Measurements from ENCODE around the gene LGALS4. TPM values are rescaled to one million over a fixed set of nuclear protein-coding genes. Genes with fewer than 3 reads are reported as not detected.

LGALS4 gene
- total and polyA plus RNA-seq, 9 of the 15 experiments (the other 6 are each of a cell fraction or from before 2014, with no cell fraction given) = 0.08 to 1.1 (median 0.30) TPM; not detected in 3

DNA sequence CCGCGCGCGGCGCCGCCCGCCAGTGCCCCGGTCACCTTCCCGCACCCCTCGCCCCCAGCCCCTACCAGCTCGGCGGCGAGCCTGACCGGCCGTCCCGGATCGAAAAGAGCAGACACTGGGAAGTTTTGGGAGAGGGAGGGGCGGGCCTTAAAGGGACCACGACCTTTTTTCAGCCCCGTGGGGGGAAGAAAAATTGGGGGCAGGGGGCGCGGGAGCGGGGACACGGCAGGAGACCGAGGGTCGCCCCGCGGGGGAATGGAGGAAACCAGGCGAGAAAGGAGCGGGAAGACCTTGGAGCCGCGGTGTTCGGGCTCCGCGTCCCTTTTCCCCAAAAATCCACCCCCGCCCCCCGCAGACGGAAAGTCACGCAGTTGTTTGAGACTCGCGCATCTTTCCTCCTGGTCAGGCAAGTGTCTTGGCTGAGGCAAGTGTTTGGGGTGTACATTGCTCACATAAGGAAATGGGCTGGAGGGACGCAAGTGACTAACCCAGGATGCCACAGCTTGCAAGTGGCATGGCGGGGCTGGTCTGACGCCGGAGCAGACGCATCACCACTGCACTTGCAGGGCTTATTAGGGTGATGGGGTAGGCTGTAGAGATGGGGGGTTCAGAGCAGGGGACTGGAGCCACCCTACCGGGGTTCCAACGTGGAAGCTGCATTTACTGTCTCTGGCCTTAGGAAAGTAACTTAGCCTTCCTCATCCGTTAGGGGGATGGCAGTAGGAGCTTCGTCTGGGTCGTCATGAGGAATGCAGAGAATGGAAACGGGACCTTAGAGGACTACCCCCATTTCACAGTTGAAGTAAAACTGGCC lies 39.7 kb upstream of the LGALS4 start (continued):
- TF ChIP-seq, protein P1, sequence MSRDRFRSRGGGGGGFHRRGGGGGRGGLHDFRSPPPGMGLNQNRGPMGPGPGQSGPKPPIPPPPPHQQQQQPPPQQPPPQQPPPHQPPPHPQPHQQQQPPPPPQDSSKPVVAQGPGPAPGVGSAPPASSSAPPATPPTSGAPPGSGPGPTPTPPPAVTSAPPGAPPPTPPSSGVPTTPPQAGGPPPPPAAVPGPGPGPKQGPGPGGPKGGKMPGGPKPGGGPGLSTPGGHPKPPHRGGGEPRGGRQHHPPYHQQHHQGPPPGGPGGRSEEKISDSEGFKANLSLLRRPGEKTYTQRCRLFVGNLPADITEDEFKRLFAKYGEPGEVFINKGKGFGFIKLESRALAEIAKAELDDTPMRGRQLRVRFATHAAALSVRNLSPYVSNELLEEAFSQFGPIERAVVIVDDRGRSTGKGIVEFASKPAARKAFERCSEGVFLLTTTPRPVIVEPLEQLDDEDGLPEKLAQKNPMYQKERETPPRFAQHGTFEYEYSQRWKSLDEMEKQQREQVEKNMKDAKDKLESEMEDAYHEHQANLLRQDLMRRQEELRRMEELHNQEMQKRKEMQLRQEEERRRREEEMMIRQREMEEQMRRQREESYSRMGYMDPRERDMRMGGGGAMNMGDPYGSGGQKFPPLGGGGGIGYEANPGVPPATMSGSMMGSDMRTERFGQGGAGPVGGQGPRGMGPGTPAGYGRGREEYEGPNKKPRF (IDR thresholded peaks at IDR 0.05; ENCODE audit: low read depth, low read length) = no peak
- 0 out of 2 replicates have a peak, but pooled peaks have one; percentile 13 for TF ChIP-seq NBN (IDR thresholded peaks at IDR 0.05; ENCODE audit: low read depth)
- TF ChIP-seq, protein P2, sequence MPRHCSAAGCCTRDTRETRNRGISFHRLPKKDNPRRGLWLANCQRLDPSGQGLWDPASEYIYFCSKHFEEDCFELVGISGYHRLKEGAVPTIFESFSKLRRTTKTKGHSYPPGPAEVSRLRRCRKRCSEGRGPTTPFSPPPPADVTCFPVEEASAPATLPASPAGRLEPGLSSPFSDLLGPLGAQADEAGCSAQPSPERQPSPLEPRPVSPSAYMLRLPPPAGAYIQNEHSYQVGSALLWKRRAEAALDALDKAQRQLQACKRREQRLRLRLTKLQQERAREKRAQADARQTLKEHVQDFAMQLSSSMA (CRISPR knock-in tag; IDR thresholded peaks at IDR 0.05) = no peak
- TF ChIP-seq MCM7 (IDR thresholded peaks at IDR 0.05) = no peak
- no peak for TF ChIP-seq FOSL1 (tag; conservative IDR thresholded peaks at IDR 0.05)
- TF ChIP-seq STAT5B (CRISPR knock-in tag; IDR thresholded peaks at IDR 0.05) = no peak
- TF ChIP-seq, protein P3, sequence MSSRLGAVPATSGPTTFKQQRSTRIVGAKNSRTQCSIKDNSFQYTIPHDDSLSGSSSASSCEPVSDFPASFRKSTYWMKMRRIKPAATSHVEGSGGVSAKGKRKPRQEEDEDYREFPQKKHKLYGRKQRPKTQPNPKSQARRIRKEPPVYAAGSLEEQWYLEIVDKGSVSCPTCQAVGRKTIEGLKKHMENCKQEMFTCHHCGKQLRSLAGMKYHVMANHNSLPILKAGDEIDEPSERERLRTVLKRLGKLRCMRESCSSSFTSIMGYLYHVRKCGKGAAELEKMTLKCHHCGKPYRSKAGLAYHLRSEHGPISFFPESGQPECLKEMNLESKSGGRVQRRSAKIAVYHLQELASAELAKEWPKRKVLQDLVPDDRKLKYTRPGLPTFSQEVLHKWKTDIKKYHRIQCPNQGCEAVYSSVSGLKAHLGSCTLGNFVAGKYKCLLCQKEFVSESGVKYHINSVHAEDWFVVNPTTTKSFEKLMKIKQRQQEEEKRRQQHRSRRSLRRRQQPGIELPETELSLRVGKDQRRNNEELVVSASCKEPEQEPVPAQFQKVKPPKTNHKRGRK (tag; IDR thresholded peaks at IDR 0.05) = no peak
- TF ChIP-seq IRF2 (CRISPR knock-in tag; IDR thresholded peaks at IDR 0.05) = no peak
- TF ChIP-seq, protein P4, sequence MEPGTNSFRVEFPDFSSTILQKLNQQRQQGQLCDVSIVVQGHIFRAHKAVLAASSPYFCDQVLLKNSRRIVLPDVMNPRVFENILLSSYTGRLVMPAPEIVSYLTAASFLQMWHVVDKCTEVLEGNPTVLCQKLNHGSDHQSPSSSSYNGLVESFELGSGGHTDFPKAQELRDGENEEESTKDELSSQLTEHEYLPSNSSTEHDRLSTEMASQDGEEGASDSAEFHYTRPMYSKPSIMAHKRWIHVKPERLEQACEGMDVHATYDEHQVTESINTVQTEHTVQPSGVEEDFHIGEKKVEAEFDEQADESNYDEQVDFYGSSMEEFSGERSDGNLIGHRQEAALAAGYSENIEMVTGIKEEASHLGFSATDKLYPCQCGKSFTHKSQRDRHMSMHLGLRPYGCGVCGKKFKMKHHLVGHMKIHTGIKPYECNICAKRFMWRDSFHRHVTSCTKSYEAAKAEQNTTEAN (CRISPR knock-in tag; IDR thresholded peaks at IDR 0.05) = no peak
- TF ChIP-seq ZBTB17 (CRISPR knock-in tag; IDR thresholded peaks at IDR 0.05) = peak; percentile 54
- no peak for TF ChIP-seq CREB1 (IDR thresholded peaks at IDR 0.05)
- 0 out of 2 replicates have a peak, but pooled peaks have one; percentile 13 for TF ChIP-seq CREB1 (CRISPR knock-in tag; IDR thresholded peaks at IDR 0.05)
